ENCODE measurements around the gene SASH1. TPM values are rescaled to one million over a fixed set of nuclear protein-coding genes. Genes with fewer than 3 reads are reported as not detected.

Gene SASH1
- total RNA-seq, 3 donors from 2014 or later: 107 to 304 (median 145) TPM

- Histone ChIP-seq H3K4me1 (no peaks in the 10 kb centered on the region), H3K9me3 (no peaks in the 10 kb centered on the region), H3K27me3 (no peaks in the 10 kb centered on the region), H3K27ac (no peak overlapping the region), H3K4me3 (no peak overlapping the region), H3K36me3 (no peaks in the 10 kb centered on the region)
- intact Hi-C loops (cut with DNase I; ENCODE audit: low total_unique reads): no loop called here
- TF ChIP-seq POLR2A (IDR thresholded peaks at IDR 0.05) (no peak), POLR2AphosphoS5 (IDR thresholded peaks at IDR 0.05) (no peak)
- DNase-seq (ENCODE audit: low spot score in 2 of 2): no peak
Observed at GRCh38 chr6:148556410-148556809, 213.8 kb downstream of the SASH1 start.

GRCh38 chr6:148557796-148558321, 215.2 kb downstream of the SASH1 start:
- Histone ChIP-seq H3K4me1 (no peaks in the 10 kb centered on the region), H3K36me3 (no peaks in the 10 kb centered on the region), H3K27me3 (no peaks in the 10 kb centered on the region), H3K27ac (no peak overlapping the region), H3K9me3 (no peaks in the 10 kb centered on the region), H3K4me3 (no peak overlapping the region)
- intact Hi-C loops (cut with DNase I; ENCODE audit: low total_unique reads): no loop called here
- DNase-seq (ENCODE audit: low spot score in 2 of 2): no peak
- TF ChIP-seq POLR2AphosphoS5 (IDR thresholded peaks at IDR 0.05) (no peak), CTCF (IDR thresholded peaks at IDR 0.05) (no peak), POLR2A (IDR thresholded peaks at IDR 0.05) (no peak)

- Histone ChIP-seq H3K27me3 (no peaks in the 10 kb centered on the region), H3K27ac (no peak overlapping the region)
- intact Hi-C loops (cut with DNase I; ENCODE audit: low total_unique reads): no loop called here
Observed at GRCh38 chr6:148559848-148560433, 217.3 kb downstream of the SASH1 start.

GRCh38 chr6:148561629-148562028, 219.0 kb downstream of the SASH1 start:
- Histone ChIP-seq H3K36me3 (no peaks in the 10 kb centered on the region), H3K4me3 (no peak overlapping the region), H3K4me1 (no peaks in the 10 kb centered on the region), H3K27ac (no peak overlapping the region), H3K27me3 (no peaks in the 10 kb centered on the region), H3K9me3 (no peaks in the 10 kb centered on the region)
- intact Hi-C loops (cut with DNase I; ENCODE audit: low total_unique reads): no loop called here
- TF ChIP-seq POLR2A (IDR thresholded peaks at IDR 0.05): no peak
- TF ChIP-seq CTCF (IDR thresholded peaks at IDR 0.05): no peak
- TF ChIP-seq POLR2AphosphoS5 (IDR thresholded peaks at IDR 0.05): no peak
- no peak for DNase-seq (ENCODE audit: low spot score in 2 of 2)

More at GRCh38 chr6:148559848-148560433, 217.3 kb downstream of the SASH1 start:
- H3K4me1 ChIP-seq: no peaks in the 10 kb centered on the region
- no peaks in the 10 kb centered on the region for H3K9me3 ChIP-seq
- H3K36me3 ChIP-seq: no peaks in the 10 kb centered on the region
- peak; percentile 44 to 73 for DNase-seq (ENCODE audit: low spot score in 2 of 2)
- TF ChIP-seq CTCF (IDR thresholded peaks at IDR 0.05): peak; percentile 74 to 91 (median 76)
- no peak for TF ChIP-seq POLR2A (IDR thresholded peaks at IDR 0.05)
- TF ChIP-seq POLR2AphosphoS5 (IDR thresholded peaks at IDR 0.05): peak in 1 of 3 donors; percentile 45
- H3K4me3 ChIP-seq: peak overlapping the region; percentile 27 to 67 (median 52)

- intact Hi-C loops (cut with DNase I; ENCODE audit: low total_unique reads): no loop called here
- TF ChIP-seq POLR2A (IDR thresholded peaks at IDR 0.05) (no peak), CTCF (IDR thresholded peaks at IDR 0.05) (no peak), POLR2AphosphoS5 (IDR thresholded peaks at IDR 0.05) (no peak)
Observed at GRCh38 chr6:148563066-148563465, 220.4 kb downstream of the SASH1 start.

More at GRCh38 chr6:148563066-148563465, 220.4 kb downstream of the SASH1 start:
- Histone ChIP-seq H3K27me3 (no peaks in the 10 kb centered on the region), H3K27ac (no peak overlapping the region), H3K4me3 (no peak overlapping the region), H3K4me1 (no peaks in the 10 kb centered on the region), H3K9me3 (no peaks in the 10 kb centered on the region), H3K36me3 (no peaks in the 10 kb centered on the region)
- no peak for DNase-seq (ENCODE audit: low spot score in 2 of 2)
